ENCODE measurements around the gene MAGI2.

GRCh38 chr7:79245623-79246249, 207.7 kb downstream of the MAGI2 start:
- no peak for TF ChIP-seq CTCF (IDR thresholded peaks at IDR 0.05; ENCODE audit: insufficient read depth, low read depth, low read length)
- TF ChIP-seq EZH2 (IDR thresholded peaks at IDR 0.05; ENCODE audit: insufficient read depth, low read length), result no peak

Data from astrocyte (in vitro differentiated cells and primary cell).